Left hindlimb (tissue), 1 donor: Measurements from ENCODE around the gene EPHB1.
"Not testable (repeated sequence)": the region's sequence is repeated elsewhere in the genome, so short reads cannot be mapped to it uniquely, and the experiment has no call there.

Experiments used
- DNase-seq: peaks from one replicate; pipeline ENCODE4 v3.0.0-alpha.2; 2018

The EPHB1 gene

GRCh38 chr3:134788283-134788682, 6.8 kb upstream of the EPHB1 start:
- DNase-seq: not testable (repeated sequence)

- DNase-seq: no peak
These were observed 5.0 kb upstream of the EPHB1 start for GRCh38 chr3:134790065-134790464.

- no peak for DNase-seq
These were observed 3.1 kb upstream of the EPHB1 start for GRCh38 chr3:134791992-134792391.

- no peak for DNase-seq
These were observed 2.4 kb upstream of the EPHB1 start for GRCh38 chr3:134792700-134793099.

GRCh38 chr3:134793562-134793961, 1.5 kb upstream of the EPHB1 start:
- DNase-seq: no peak

- no peak for DNase-seq
These were observed 737 bp upstream of the EPHB1 start for GRCh38 chr3:134794323-134794722.

- no peak for DNase-seq
These were observed 753 bp downstream of the EPHB1 start for GRCh38 chr3:134795746-134796280.

GRCh38 chr3:134796281-134797056, 1.4 kb downstream of the EPHB1 start:
- DNase-seq: no peak

GRCh38 chr3:134797057-134797740, 2.1 kb downstream of the EPHB1 start:
- DNase-seq: no peak

- no peak for DNase-seq
These were observed 2.8 kb downstream of the EPHB1 start for GRCh38 chr3:134797741-134798451.

- no peak for DNase-seq
These were observed 3.7 kb downstream of the EPHB1 start for GRCh38 chr3:134798681-134799311.

GRCh38 chr3:134799393-134799792, 4.3 kb downstream of the EPHB1 start:
- DNase-seq: no peak

GRCh38 chr3:134801204-134801958, 6.3 kb downstream of the EPHB1 start:
- no peak for DNase-seq

- no peak for DNase-seq
These were observed 7.5 kb downstream of the EPHB1 start for GRCh38 chr3:134802428-134803050.

GRCh38 chr3:134803051-134803505, 8.0 kb downstream of the EPHB1 start:
- no peak for DNase-seq

GRCh38 chr3:134803652-134804051, 8.6 kb downstream of the EPHB1 start:
- no peak for DNase-seq

GRCh38 chr3:134804508-134805480, 9.7 kb downstream of the EPHB1 start:
- DNase-seq: no peak

GRCh38 chr3:134807189-134807588, 12.1 kb downstream of the EPHB1 start:
- no peak for DNase-seq

- no peak for DNase-seq
These were observed 13.8 kb downstream of the EPHB1 start for GRCh38 chr3:134808835-134809234.

GRCh38 chr3:134809427-134810051, 14.5 kb downstream of the EPHB1 start:
- no peak for DNase-seq
